GM12864 (cell line): Measurements from ENCODE around the gene BCAS3.
"Not testable (repeated sequence)": the region's sequence is repeated elsewhere in the genome, so short reads cannot be mapped to it uniquely, and the experiment has no call there.

Source experiments
- DNase-seq: peaks from one replicate; pipeline ENCODE4 v3.0.0-alpha.2; 2011; ENCODE audit warnings: low read depth
- H3K4me3 ChIP-seq: 2 replicates; pipeline ENCODE4 v1.5.1; 2011; ENCODE audit warnings: mild to moderate bottlenecking, low read depth, low read length, control low read depth
- TF ChIP-seq, protein P1 (sequence below): IDR thresholded peaks from 2 replicates; pipeline ENCODE4 v1.5.1; 2011; ENCODE audit warnings: low read depth, mild to moderate bottlenecking, moderate library complexity, low read length, control low read depth, inconsistent platforms; ENCODE audit errors: missing control alignments

The BCAS3 gene

DNA sequence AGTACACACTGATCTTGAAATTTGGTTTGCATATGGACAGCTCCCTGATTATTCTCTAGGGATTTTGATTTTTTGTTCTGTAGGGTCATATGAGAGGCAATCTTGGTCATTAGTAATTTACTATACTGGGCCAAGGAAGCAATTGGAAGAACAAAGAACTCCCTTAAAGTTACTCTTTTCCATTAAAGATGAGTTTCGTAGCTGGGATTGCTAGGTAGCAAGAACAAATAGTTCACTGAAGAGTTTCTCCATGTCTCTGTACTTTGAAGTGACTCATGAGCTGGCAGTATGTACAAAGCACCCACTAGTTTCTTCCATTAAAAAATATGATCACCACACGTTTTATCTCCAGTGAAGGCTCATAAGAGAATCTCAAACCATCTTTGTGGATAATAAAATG is 6.2 kb upstream of the BCAS3 start:
- TF ChIP-seq, protein P1, sequence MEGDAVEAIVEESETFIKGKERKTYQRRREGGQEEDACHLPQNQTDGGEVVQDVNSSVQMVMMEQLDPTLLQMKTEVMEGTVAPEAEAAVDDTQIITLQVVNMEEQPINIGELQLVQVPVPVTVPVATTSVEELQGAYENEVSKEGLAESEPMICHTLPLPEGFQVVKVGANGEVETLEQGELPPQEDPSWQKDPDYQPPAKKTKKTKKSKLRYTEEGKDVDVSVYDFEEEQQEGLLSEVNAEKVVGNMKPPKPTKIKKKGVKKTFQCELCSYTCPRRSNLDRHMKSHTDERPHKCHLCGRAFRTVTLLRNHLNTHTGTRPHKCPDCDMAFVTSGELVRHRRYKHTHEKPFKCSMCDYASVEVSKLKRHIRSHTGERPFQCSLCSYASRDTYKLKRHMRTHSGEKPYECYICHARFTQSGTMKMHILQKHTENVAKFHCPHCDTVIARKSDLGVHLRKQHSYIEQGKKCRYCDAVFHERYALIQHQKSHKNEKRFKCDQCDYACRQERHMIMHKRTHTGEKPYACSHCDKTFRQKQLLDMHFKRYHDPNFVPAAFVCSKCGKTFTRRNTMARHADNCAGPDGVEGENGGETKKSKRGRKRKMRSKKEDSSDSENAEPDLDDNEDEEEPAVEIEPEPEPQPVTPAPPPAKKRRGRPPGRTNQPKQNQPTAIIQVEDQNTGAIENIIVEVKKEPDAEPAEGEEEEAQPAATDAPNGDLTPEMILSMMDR = no peak

DNA sequence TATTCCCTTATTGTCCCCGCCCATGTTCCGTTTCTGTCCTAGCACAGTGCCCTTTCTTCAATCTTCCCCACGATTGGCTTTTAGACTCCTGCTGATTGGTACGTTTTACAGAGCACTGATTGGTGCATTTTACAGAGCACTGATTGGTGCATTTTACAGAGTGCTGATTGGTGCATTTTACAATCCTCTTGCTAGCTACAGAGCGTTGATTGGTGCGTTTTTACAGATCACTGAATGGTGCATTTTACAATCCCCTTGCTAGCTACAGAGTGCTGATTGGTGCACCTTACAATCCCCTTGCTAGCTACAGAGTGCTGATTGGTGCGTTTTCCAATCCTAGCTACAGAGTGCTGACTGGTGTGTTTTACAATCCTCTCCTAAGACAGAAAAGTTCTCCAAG is 3.0 kb upstream of the BCAS3 start:
- H3K4me3 ChIP-seq, DNase-seq: not testable (repeated sequence)

More for the DNA sequence above, 6.2 kb upstream of the BCAS3 start:
- H3K4me3 ChIP-seq = no peak overlapping the region
- DNase-seq = no peak

DNA sequence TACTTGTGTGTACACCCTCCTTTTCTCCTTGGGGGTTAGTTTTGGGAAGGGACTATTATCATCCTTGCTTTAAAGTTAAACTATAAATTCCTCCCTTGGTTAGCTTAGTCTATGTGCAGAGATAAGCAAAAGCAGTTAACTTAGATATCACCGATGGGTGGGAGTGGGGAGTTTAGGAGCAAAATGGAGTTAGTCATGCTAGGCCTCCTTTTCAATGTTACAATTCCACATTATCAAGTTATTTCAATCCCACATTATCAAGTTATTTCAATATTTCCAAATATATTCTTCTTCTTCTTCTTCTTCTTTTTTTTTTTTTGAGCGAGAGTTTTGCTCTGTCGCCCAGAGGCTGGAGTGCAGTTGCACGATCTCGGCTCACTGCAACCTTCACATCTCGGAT is 1.7 kb upstream of the BCAS3 start:
- no peak overlapping the region for H3K4me3 ChIP-seq
- DNase-seq = no peak
- TF ChIP-seq, protein P1 = no peak

DNA sequence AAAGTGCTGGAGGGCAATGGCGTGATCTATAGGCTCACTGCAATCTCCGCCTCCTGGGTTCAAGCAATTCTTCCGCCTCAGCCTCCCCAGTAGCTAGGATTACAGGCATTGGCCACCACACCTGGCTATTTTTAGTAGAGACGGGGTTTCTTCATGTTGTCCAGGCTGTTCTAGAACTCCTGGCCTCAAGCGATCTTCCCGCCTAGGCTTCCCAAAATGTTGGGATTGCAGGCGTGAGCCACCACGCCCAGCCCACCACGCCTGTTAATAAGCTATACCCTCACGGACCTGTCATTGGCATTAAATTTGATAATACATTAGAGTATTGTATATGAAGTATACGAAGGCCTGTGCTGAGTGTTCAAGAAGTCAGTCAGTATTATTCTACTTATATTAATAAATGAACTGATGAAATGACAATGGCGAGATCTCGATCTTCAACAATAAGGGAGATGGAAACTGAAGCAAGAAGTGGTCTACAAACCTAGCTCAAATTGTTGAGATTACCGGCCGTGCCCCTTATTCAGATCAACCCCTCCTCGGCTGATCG is 818 bp upstream of the BCAS3 start:
- TF ChIP-seq, protein P1 = no peak
- DNase-seq = no peak
- peak overlapping the region; percentile 56 for H3K4me3 ChIP-seq

- H3K4me3 ChIP-seq = peak overlapping the region; percentile 56
- no peak for DNase-seq
- TF ChIP-seq, protein P1 = no peak
These were observed 430 bp downstream of the BCAS3 start for GRCh38 chr17:60678118-60678444.

- TF ChIP-seq, protein P1 = no peak
- no peak for DNase-seq
- no peak overlapping the region for H3K4me3 ChIP-seq
These were observed 1.6 kb downstream of the BCAS3 start for GRCh38 chr17:60679287-60679686.

DNA sequence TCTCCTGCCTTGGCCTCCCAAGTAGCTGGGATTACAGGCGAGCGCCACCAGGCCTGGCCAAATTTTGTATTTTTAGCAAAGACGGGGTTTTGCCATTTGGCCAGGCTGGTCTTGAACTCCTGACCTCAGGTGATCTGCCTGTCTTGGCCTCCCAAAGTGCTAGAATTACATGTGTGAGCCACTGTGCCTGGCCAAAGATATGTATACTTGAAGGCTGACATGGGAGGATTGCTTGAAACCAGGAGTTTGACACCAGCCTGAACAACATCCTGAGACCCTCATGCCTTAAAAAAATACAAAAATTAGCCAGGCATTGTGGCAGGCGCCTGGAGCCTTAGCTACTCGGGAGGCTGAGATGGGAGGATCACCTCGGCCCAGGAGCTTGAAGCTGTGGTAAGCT is 3.1 kb downstream of the BCAS3 start:
- DNase-seq = no peak
- H3K4me3 ChIP-seq = no peak overlapping the region
- TF ChIP-seq, protein P1 = no peak
